Right renal cortex interstitium (tissue), 3 donors: Measurements from ENCODE around the gene ACTN1. TPM values are rescaled to one million over a fixed set of nuclear protein-coding genes. Genes with fewer than 3 reads are reported as not detected.

Experiments
- DNase-seq, 3 donors: peaks; one replicate each; pipeline ENCODE4 v3.0.0-alpha.2; 2013; ENCODE audit warnings: low read depth in 3 of 3, low spot score in 2 of 3
- polyA plus RNA-seq, 3 donors: library from polyadenylated mRNA; unstranded; fragments of 120-200 nt; gene quantifications; one replicate each; pipeline ENCODE4 v1.2.1, GENCODE V29; 2013; ENCODE audit not compliant: insufficient read length in 3 of 3

Gene ACTN1
- polyA plus RNA-seq, 3 donors = 64.2 to 75.2 (median 69.2) TPM

DNA sequence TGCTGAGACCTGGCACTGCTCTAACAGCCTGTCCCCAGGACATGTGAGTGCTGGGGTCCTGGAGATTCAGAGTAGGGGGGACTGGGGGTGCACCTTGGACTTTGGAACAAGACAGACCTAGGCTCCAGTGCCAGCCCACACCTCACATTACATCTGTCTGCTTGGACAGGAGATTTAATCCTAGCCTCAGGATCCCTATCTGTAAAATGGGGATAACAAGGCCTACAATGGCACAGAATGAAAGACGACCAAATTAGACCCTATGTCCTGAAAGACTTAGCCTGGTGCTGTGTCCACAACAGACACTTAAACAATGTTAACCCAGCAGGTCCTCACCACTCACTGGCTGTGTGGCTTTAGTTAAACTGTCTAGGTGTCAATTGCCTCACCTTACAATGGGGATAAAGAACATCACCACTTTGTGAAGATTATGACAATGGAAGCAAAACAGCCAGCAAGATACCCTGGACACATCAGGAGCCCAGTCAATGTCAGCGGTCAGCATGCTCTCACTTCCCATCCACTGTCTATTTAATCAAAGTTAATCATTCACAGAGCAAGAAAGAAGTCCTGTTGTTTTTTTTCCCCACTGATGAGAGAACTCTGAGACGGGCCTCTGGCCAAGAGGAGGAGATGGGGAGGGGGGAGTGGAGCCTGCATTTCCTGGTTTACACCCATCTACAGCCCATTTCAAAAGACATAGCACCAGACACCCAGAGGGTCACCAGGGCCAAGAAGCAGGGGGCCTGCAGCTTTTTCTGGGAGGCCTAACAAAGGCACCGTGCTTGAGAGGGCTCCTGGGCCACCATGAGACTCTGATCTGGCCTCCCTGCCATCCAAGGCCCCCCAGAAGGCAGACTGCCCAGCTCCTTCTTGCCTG lies 40.6 kb downstream of the ACTN1 start:
- no peak for DNase-seq

DNA sequence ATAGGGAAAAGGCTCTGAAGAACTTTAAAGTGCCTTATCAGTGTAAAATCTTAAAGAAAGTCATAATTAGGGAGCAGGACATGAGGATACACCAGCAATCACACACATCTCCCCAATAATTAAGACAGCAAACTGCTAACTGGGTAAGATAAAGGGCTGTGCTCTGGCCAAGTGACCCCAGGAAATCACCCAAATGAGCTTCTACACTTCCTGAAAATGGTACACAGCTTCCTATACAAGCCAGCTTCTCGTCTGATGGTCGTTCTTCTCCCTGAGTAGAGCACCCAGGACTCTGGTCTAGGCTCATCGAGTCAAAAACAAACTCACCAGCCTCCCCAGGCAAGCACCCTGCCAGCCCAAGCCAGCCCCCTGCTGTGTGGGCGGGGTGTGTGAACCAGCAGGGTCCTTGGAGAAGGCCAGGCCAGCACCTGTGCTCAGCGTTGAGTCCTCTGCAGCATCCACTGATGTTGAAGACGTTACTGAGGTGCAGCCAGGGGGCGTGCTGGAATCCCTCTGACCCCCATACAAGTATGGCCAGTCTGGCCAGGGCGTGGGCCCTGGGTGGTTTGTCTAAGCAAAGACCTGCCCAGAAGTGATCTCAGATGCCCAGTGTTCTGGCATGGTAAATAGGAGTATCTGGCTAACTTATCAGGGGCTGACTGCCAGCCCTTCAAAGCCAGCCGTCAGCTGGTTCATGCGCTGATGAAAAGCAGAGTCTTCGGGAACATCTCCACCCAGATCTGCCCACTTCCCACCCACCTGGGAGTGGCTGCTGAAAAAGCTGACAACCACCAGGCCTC lies 41.4 kb downstream of the ACTN1 start:
- DNase-seq = no peak

DNA sequence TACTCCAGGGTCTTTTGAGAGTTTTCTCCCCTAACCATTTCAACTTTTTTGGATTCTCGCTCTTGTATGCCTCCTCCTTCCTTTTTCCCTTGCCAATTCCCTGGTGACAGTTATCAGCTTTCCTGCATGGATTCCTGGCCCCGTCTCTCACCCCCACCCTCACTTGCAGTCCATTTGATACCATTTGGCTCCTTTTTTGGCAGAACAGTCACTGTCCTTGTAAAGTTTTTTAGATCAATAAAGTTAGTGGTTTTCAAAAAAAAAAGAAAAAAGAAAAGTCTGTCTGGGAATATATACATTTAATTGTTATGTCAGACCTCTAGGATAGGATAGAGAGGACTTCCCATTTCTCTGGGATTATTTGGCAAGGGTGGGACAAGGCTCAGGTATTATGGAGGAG lies 42.1 kb downstream of the ACTN1 start:
- DNase-seq = no peak

- DNase-seq = no peak
Observed at GRCh38 chr14:68936476-68936875, 42.6 kb downstream of the ACTN1 start.

GRCh38 chr14:68935761-68936214 lies 43.3 kb downstream of the ACTN1 start:
- DNase-seq = no peak

DNA sequence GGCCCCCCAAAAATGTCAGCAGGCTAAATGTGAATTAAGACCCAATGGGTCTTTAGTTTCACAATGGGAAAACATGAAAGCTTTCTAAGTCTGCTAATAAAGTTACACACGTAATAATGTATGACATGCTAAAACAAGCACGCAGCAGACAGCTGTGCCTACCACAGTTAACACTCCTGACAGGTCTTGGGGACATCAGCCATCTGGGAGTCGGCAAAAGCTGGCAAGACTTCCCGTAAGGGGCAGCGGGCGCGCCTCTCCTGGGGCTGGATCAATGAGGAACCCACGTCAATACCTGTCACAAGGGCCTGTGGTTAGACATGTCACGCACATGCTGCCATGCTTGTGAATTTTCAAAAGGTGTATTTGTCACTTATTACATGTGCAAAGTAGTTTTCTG lies 45.0 kb downstream of the ACTN1 start:
- DNase-seq = no peak

DNA sequence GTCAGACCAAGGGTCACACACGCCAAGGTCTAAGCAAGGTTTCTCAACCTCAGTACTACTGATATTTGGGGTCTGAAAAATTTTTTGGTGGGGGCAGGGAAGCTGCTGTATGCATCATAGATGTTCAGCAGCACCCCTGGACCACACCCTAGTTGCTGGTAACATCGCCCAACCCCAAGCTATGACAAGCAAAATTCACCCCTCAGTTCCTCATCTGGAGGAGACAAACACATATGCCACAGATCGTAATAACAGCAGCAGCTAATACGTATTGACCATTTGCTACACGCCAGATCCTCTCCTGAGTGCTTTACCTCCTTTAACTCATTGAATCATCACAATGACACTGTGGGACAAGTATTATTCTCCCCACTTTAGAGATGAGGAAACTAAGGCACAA lies 46.4 kb downstream of the ACTN1 start:
- DNase-seq = no peak

DNA sequence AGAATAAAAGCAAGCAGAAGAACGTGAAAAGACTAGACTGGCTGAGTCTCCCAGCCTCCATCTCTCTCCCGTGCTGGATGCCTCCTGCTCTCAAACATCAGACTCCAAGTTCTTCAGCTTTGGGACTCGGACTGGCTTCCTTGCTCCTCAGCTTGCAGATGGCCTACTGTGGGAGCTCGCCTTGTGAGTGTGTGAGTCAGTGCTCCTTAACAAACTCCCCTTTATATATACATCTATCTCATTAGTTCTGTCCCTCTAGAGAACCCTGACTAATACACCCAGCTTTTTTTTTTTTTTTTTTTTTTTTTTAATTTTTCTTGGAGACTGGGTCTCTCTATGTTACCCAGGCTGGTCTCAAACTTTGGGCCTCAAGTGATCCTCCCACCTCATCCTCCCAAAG lies 46.9 kb downstream of the ACTN1 start:
- DNase-seq = no peak

- DNase-seq = no peak
Observed at GRCh38 chr14:68931474-68932051, 47.5 kb downstream of the ACTN1 start.

- DNase-seq = no peak
Observed at GRCh38 chr14:68931063-68931462, 48.0 kb downstream of the ACTN1 start.

GRCh38 chr14:68929623-68930307 lies 49.3 kb downstream of the ACTN1 start:
- no peak for DNase-seq

GRCh38 chr14:68928770-68929550 lies 50.1 kb downstream of the ACTN1 start:
- no peak for DNase-seq

- no peak for DNase-seq
Observed at GRCh38 chr14:68927956-68928675, 51.0 kb downstream of the ACTN1 start.

DNA sequence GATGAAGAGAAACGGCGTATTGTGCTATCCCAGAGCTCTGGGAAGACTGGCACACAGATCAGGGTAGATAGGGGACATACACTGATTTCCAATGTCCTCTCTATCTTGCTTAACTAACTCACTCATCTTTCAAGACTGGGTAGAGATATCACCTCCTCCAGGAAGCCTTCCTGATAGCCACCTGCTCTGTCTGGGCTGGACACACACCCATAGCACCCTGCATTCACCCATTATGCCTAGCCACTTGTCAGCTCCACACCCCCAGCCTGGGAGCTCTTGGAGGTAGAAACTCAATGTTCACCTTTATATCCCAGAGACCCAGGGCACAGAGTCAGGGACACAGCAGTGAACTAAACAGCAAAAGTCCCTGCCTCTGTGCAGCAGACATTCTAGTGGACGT lies 52.0 kb downstream of the ACTN1 start:
- no peak for DNase-seq

DNA sequence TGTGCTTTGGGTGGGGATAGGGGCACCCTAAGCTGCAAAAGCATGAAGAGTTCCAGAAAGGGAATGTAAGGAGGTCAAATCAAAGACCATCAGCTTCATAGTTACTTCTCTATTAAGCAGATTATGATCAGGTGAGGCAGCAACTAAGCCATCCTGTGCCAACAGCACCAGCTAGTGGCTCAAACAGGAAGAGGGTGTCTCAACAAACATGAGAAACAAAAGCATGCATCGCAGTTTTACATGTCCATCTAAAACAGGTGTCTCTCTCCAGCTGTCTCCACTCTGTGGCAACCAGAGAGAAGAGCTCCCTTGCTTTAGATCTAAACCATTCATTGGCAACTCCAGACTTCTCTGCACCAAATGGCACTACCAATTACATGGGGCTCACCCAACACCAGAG lies 52.9 kb downstream of the ACTN1 start:
- no peak for DNase-seq

DNA sequence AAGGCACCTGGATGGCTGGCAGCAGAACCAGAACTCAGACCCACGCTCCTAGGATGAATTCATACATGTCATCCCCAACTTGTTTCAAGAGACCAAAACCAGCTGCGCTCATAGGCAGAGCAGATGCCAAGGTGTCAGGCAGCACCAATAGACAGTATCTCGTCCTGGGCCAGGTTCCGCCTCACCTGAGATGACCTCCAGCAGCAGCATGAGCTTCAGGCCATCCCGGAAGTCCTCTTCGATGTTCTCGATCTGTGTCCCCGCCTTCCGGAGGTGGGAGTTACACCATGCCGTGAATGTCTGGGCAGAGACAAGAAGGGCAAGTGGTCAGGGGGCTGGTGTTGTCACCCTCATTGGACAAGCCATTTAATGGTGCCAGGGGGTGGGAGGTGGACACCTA lies 53.7 kb downstream of the ACTN1 start:
- DNase-seq = no peak

- DNase-seq = no peak
Observed at GRCh38 chr14:68924186-68925158, 54.6 kb downstream of the ACTN1 start.

DNA sequence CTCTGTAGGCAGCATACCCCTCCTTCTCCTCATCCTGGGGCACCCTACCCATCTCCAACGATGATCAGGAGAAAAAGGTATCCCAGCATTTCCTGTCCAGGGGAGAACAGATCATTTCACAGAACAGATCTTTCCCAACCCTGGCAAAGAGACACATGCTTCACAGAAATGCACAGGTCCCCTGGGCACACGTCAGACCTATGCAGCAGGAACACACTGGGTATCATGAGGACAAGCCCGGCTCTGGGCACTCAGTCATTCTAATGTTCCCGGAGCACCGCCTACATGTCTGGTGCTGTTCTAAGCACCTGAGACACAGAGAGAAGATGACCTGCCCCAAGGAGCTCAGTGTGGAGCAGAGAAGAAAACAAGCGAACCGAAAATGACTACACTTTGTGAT lies 56.2 kb downstream of the ACTN1 start:
- DNase-seq = no peak
